GM21737 (cell line): Measurements from ENCODE around the gene PCED1A.

ENCODE experiments used
- ATAC-seq: cut with Tn5 transposase; IDR thresholded peaks from one replicate; pipeline ENCODE4 v1.9.1; 2021; ENCODE audit warnings: mild to moderate bottlenecking, moderate library complexity; ENCODE audit not compliant: unreplicated experiment

The PCED1A gene

GRCh38 chr20:2840138-2840966 is at the start of gene PCED1A, which contains the start of gene VPS16:
PCED1A (minus strand) TSS chr20:2840655; CDS start chr20:2839912, 743 bp downstream.
VPS16 (plus strand) TSS chr20:2840745; CDS start chr20:2840775, 30 bp downstream.
- peak; percentile 92 for ATAC-seq

DNA sequence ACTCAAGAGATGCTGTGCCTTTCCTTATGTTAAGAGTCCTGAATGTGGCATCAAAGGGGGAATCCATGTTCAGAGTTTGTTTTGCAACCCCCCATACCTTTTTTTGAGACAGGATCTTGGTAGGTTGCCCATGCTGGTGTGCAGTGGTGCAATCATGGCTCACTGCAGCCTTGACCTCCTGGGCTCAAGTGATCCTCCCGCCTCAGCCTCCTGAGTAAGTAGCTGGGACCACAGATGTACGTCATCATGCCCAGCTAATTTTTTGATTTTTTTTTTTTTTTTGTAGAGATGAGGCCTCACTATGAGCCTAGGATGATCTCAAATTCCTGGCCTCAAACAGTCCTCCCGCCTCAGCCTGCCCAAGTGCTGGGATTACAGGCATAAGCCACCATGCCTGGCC is 49.3 kb upstream of the PCED1A start:
- no peak for ATAC-seq

GRCh38 chr20:2889209-2889608 is 48.8 kb upstream of the PCED1A start:
- no peak for ATAC-seq

DNA sequence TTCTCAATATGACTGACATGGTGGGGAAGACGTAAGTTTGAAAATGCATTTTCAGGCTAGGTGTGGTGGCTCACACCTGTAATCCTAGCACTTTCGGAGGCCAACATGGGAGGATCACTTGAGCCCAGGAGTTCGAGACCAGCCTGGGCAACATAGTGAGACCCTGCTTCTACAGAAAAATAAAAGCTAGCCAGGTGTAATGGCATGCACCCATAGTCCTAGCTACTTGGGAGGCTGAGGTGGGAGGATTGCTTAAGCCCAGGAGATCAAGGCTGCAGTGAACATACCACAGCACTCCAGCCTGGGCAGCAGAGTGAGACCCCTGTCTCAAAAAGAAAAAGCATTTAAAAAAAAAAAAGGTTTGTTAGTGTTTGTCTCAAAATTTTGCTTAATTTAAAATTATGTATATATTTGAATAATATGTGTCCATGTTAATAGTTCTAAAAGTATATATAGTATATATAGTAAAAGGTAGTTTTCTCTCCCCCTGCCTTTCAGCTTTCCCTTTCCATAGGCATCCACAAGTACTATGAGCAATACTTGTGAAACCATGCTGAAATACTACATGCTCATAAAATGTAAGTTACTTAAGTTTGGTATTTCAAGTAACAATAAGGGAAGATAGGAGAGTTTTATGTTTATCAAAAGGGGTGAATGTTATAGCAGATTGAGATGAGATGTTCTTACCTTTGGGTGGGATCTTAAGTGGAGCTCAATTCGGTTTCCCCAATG is 47.9 kb upstream of the PCED1A start:
- no peak for ATAC-seq

GRCh38 chr20:2887715-2888114 is 47.3 kb upstream of the PCED1A start:
- ATAC-seq: no peak

- ATAC-seq: no peak
These were observed 43.5 kb upstream of the PCED1A start for GRCh38 chr20:2883726-2884637.

DNA sequence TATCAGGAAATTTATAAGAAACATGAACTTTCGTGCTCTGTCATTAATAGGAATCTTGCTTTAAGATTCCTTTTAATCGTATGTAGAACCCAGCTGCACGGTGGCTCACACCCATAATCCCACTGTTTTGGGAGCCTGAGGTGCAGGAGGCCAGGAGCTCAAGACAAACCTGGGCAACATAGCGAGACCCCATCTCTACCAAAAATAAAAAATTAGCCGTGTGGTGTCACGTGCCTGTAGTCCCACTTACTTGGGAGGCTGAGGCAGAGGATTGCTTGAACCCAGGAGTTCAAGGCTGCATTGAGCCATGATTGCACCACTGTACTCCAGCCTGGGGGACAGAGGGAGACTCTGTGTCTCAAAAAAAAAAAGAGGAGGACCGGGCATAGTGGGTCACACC is 40.2 kb upstream of the PCED1A start:
- ATAC-seq: no peak

DNA sequence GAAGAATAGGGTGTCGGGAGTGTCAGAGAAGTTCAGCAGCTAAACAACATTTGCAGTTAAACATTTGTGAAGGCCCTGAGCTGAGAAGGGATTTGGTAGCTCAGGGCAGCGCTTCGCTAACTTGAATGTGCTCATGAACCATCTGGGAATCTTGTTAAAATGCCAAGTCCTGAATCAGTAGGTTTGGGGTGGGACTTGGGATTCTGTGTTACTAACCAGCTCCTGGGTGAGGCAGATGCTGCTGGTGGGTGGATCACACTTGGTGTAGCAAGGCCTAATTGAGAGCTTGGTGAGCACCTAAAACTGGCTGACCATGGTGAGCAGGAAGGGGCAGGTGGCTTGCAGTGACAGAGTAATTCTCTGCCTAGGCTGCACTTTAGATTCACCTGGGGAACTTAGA is 38.7 kb upstream of the PCED1A start:
- no peak for ATAC-seq

DNA sequence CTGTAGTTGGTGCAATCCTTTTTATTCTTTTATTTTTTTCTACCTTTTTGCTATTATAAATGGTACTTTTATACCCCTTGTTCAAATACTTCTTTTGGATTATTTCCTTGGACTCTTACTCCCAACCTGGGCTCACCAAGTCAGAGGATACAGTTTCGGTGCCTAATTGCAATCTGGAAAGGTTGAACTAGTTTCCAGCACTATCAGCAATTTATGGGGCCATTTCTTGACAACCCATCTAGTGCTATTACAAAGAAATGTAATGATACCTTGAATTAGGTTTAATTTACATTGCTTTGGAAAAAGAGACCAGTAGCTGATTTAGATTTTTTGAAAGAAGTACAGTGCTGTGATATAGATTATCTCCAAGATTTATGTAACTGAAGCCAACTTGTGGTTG is 38.1 kb upstream of the PCED1A start:
- no peak for ATAC-seq

DNA sequence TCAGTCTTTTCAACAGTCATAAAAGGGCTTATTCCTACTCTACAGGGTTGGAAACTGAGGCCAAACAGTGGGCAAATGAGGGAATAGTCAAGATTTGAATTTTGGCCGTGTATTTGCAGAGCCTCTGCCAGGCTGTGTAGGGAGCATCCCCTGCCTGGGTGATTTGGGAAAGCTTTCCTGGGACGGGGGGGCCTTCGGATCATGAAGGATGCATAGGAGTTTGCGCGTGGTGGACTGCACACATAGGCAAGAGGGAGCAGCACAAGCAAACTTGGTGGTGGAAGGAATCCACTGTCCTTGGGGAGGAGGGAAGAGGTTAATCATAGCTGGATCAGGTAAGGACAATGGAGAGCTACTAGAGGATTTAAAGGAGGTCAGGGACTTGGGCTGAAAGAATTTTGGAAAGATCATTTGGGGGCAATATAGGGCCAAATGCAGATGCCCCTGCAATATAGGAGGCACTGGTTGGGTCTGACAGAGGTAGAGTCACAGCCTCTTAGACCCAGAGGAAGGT is 35.3 kb upstream of the PCED1A start:
- no peak for ATAC-seq

GRCh38 chr20:2874456-2874855 is 34.0 kb upstream of the PCED1A start:
- no peak for ATAC-seq

- ATAC-seq: peak; percentile 37
These were observed 33.2 kb upstream of the PCED1A start for GRCh38 chr20:2873747-2874041.

DNA sequence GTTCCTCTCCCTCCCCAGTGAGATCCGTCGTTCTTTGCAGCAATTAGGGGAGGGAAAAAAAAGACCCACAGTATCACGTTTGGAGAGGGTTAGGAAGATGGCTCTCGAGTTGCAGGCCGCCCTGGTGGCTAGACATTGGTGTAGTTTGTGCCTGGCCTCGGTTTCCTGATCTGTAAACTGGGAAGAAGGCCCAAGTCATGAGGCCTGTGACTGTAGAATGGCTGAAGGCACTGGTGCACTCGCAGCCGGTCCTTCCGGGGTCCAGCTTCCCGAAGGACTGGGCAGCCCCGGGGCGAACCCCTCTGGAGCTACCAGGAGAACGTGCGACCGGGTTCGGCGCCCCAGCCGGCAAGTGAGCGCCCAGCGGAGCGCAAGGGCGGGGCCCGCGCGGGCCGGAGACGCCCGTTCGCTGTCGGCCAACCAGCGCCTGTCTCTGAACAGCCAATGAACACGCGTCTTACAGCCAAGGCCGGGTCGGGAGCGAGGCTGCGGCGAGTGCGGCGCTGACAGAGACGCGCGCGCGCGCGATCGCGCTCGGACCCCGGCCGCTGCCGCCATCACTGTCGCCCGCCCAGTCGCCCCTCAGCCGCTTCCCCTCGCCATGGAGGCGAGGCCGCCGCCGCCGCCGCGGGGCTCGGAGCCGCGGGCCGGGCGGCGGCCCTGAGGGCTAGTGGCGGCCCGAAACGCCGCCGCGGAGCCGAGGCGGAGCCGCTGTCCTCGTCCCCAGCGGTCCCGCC is 32.7 kb upstream of the PCED1A start, which contains the start of gene PTPRA:
Gene PTPRA, plus strand, starts transcription at position 472 of the 737 bp plus-strand sequence. CDS start 90,797 bp downstream, outside the sequence.
- ATAC-seq: peak; percentile 89

GRCh38 chr20:2872459-2873009 is 32.1 kb upstream of the PCED1A start:
- no peak for ATAC-seq

DNA sequence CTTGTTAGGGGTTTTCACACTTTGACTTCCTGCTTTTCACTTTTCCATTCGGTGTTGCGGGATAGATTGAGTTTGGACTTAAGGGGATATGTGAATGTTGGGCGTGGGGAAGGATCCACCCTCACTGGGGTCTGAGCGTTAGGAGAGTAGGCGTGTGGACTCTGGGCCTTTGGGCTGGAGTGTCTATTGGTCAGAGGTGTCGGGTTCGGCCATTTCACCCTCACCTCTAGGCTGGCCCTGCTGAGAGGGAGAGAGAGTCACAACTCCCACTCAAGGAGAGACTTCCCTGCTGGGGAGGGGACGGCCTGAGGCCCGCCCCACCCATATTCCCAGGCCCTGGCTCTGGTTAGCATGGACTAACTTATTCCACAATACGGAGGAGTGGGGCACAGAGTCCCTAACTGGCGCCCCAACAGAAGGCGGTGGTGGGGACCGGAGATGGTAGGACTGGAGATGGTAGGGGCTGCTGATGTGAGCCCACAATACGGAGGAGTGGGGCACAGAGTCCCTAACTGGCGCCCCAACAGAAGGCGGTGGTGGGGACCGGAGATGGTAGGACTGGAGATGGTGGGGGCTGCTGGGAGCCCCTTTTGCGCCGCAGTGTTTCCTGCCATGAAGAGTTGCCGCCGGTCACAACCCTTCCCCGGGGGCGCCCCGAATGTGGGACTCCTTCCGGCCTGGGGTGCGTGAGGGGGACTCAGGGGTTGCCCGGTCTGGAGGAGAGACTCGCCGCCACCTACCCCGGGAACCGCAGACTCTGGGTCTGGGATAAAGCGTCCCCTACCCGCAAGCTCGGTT is 31.4 kb upstream of the PCED1A start:
- ATAC-seq: no peak

DNA sequence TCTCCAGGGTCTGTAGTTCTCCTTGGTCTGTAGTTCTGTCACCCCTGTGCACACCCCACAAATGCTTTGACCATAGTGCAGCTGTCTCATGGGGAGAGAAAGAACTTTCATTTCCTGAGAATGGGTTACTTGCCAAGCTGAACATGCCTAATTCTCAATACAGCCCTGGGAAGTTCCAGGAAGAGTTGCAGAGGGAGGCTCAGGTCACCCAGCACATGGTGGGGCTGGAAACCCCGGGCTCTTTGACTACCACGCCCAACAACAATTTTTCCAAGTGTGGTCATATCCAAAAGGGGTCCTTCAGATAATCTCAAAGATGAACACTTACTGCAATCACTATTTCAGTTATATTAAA is 30.6 kb upstream of the PCED1A start:
- no peak for ATAC-seq

- ATAC-seq: no peak
These were observed 28.9 kb upstream of the PCED1A start for GRCh38 chr20:2869381-2869780.

DNA sequence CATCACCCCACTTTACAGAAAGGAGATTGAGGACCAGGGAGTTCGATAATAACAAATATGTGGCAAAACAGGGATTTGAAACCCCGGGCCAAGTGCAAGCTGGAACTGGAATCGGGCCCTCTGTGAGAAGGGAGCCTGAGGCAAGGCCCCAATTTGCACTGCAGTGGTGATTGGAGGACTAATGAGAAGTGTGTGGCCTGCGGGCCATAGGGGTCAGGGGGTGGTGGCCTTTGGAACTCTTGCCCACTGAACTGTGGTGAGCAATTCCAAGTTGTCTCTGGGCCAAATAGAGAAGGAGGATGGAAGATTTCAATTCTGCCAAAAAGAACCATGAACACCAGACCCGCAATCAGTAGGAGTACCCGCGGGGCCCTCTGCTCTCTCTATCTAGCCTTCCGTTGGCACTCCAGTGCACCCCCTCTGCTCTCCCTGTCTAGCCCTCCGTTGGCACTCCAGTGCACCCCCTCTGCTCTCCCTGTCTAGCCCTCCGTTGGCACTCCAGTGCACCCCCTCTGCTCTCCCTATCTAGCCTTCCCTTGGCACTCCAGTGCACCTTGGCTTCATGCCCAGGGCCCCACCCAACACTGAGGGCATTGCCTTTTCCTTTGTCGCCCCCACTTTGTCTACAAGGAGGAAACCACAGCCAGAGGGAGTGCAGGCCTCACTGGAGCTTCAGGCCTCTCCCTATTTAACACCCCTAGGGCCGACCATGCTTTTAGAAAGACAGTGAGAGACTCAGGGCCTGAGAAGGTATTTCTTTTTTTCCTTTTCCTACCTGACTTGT is 26.8 kb upstream of the PCED1A start:
- no peak for ATAC-seq
